A549 (cell line): Measurements from ENCODE around the gene ESYT3.

ENCODE experiments used
- CHD4 ChIP-seq: fragments of 200-600 bp; sonication (generic); IDR thresholded peaks from 2 replicates; pipeline ENCODE4 v1.6.1; 2016; ENCODE audit warnings: antibody characterized with exemption, mild to moderate bottlenecking, borderline replicate concordance
- CTCF ChIP-seq: fragments of >200 bp; sonication (Bioruptor Twin); formaldehyde crosslinking; IDR thresholded peaks from 3 replicates; pipeline ENCODE4 v1.5.1; 2016
- EP300 ChIP-seq, 2 experiments: fragments of >200 bp; sonication (Bioruptor Twin); formaldehyde crosslinking; IDR thresholded peaks; 2 replicates in 1 of 2; 3 replicates in 1 of 2; pipeline ENCODE4 v1.6.1; 2016 to 2017
- ESRRA ChIP-seq: fragments of 150-350 bp; IDR thresholded peaks from 2 replicates; pipeline ENCODE4 v1.6.1; 2014; ENCODE audit warnings: mild to moderate bottlenecking, low read length, borderline replicate concordance
- JUNB ChIP-seq: fragments of >200 bp; sonication (Bioruptor Twin); formaldehyde crosslinking; IDR thresholded peaks from 2 replicates; pipeline ENCODE4 v1.6.1; 2016
- PBX3 ChIP-seq: IDR thresholded peaks from 2 replicates; pipeline ENCODE4 v1.6.1; 2012

GRCh38 chr3:138384976-138385375 is 49.4 kb upstream of the ESYT3 start:
- TF ChIP-seq CTCF (no peak), EP300 (IDR thresholded peaks at IDR 0.05) (no peak), CHD4 (no peak), PBX3 (no peak), JUNB (no peak), ESRRA (no peak)
